Sigmoid colon (tissue), 3 donors: ENCODE data around the gene TMPRSS5.

Source experiments
- POLR2A ChIP-seq, 2 donors: fragments of 450-650 bp; IDR thresholded peaks; one replicate each; pipeline ENCODE4 v1.6.1; 2016; ENCODE audit warnings: antibody characterized with exemption in 2 of 2, mild to moderate bottlenecking in 2 of 2, moderate library complexity in 2 of 2
- TF ChIP-seq, protein P1 (sequence below), 4 experiments: fragments of 450-650 bp in 3 of 4; fragments of 200-600 bp in 1 of 4; IDR thresholded peaks; one replicate each; pipeline ENCODE4 v1.5.1; 2016 to 2019; ENCODE audit warnings: antibody characterized with exemption in 4 of 4, mild to moderate bottlenecking in 3 of 4, moderate library complexity in 2 of 4

DNA sequence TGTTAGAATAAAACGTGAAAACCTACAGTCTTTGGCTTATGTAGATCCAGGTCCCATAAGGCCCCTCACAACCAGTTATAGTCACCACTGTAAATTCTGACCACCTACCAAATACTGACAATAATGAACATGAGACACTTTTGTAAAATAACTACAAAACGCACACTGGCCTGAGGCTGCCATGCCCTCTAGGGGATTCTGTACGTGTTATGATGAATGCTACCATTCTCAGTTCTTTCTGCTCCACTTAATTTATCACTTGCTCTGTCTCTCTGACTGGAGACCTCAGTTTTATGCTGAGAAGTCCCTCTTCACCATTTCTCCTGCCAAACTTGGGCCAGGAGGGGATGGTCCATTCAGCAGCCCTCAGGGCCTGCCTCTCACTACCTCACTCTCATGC lies 18.7 kb upstream of the TMPRSS5 start:
- TF ChIP-seq, protein P1, sequence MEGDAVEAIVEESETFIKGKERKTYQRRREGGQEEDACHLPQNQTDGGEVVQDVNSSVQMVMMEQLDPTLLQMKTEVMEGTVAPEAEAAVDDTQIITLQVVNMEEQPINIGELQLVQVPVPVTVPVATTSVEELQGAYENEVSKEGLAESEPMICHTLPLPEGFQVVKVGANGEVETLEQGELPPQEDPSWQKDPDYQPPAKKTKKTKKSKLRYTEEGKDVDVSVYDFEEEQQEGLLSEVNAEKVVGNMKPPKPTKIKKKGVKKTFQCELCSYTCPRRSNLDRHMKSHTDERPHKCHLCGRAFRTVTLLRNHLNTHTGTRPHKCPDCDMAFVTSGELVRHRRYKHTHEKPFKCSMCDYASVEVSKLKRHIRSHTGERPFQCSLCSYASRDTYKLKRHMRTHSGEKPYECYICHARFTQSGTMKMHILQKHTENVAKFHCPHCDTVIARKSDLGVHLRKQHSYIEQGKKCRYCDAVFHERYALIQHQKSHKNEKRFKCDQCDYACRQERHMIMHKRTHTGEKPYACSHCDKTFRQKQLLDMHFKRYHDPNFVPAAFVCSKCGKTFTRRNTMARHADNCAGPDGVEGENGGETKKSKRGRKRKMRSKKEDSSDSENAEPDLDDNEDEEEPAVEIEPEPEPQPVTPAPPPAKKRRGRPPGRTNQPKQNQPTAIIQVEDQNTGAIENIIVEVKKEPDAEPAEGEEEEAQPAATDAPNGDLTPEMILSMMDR (IDR thresholded peaks at IDR 0.05) = no peak
- no peak for TF ChIP-seq POLR2A (IDR thresholded peaks at IDR 0.05)
